ENCODE data around the gene HVCN1.

Gene HVCN1

DNA sequence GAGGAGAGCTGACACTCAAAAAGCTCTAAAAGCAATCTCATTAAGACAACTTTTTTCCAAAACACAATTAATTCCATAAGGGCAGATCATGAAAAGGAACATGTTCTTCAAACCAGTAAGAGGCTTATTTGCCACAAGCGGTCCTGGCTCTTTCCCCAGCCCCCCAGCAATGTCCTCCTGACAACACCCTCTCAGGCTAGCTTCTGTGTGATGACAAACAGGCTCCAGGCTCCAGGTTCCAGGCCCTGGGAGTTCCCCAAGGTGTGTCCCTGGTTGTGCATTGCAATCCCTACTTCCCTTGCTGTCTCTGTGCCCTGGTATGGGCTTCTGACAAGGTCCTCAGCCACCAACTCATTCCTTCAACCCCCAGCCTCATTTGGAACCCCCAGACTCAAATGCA, 8.9 kb downstream of the HVCN1 start:
- no peak for DNase-seq (ENCODE audit: extremely low read depth, low read depth)
- TF ChIP-seq, protein P1, sequence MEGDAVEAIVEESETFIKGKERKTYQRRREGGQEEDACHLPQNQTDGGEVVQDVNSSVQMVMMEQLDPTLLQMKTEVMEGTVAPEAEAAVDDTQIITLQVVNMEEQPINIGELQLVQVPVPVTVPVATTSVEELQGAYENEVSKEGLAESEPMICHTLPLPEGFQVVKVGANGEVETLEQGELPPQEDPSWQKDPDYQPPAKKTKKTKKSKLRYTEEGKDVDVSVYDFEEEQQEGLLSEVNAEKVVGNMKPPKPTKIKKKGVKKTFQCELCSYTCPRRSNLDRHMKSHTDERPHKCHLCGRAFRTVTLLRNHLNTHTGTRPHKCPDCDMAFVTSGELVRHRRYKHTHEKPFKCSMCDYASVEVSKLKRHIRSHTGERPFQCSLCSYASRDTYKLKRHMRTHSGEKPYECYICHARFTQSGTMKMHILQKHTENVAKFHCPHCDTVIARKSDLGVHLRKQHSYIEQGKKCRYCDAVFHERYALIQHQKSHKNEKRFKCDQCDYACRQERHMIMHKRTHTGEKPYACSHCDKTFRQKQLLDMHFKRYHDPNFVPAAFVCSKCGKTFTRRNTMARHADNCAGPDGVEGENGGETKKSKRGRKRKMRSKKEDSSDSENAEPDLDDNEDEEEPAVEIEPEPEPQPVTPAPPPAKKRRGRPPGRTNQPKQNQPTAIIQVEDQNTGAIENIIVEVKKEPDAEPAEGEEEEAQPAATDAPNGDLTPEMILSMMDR (IDR thresholded peaks at IDR 0.05; ENCODE audit: low read depth, low read length, missing control alignments) = no peak
- no peak overlapping the region for H3K4me3 ChIP-seq (replicated peaks; ENCODE audit: low read depth, low read length)

GRCh38 chr12:110679201-110679600, 9.7 kb downstream of the HVCN1 start:
- TF ChIP-seq, protein P1 (IDR thresholded peaks at IDR 0.05; ENCODE audit: low read depth, low read length, missing control alignments) = no peak
- H3K4me3 ChIP-seq (replicated peaks; ENCODE audit: low read depth, low read length) = no peak overlapping the region
- DNase-seq (ENCODE audit: extremely low read depth, low read depth) = no peak

DNA sequence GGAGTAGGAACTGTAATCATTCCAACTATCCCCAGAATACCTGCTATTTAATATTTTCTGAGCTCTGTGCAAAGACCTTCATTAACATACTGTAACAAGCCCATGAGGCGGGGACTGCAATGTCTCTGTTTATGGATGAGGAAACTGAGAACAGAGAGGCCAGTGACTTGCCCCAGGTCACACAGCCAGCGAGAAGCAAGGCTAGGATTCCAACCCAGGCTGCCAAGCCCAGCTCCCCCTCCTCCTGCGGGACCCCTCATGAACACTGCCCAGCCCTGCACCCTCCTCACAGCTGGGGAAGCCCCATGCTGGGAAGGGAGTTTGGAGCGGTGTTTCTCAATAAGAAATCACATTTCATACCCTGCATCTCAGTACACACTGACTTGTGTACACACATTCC, 10.9 kb downstream of the HVCN1 start:
- no peak for DNase-seq (ENCODE audit: extremely low read depth, low read depth)
- TF ChIP-seq, protein P1 (IDR thresholded peaks at IDR 0.05; ENCODE audit: low read depth, low read length, missing control alignments) = no peak
- no peak overlapping the region for H3K4me3 ChIP-seq (replicated peaks; ENCODE audit: low read depth, low read length)

DNA sequence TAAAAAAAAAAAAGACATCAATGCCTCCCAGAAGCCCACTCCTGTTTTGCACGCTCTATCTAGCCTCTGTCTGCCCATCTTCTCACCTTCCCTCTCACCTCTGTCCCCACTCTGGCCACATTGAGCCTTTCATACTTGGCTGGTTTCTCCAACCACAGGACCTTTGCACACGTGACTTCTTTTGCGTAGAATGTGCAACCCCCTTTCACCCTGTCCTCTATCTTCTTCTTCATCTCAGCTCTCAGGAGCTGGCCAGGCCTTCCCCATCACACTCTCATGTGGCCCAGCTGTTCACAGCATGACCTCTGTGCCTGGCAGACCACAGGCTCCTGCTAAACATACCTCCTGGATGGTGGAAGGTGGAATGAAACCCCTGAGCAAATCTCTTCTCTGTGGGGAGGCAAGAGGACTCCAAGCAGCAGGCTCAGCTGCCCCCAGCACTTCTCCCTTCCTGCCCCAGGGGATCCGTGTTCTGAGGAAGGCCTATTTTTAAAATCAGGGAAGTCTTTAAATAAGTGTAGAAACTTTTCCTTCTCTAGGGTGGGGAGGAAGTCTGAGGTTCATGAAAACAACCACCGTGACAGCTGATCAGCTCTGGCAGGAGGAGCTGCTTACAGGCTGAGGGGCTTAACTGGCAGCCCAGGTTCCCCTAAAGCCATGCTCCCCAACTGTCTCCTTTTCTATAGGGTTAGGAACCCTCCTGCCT, 11.6 kb downstream of the HVCN1 start:
- no peak for DNase-seq (ENCODE audit: extremely low read depth, low read depth)
- no peak overlapping the region for H3K4me3 ChIP-seq (replicated peaks; ENCODE audit: low read depth, low read length)
- TF ChIP-seq, protein P1 (IDR thresholded peaks at IDR 0.05; ENCODE audit: low read depth, low read length, missing control alignments) = no peak

- DNase-seq (ENCODE audit: extremely low read depth, low read depth) = no peak
- TF ChIP-seq, protein P1 (IDR thresholded peaks at IDR 0.05; ENCODE audit: low read depth, low read length, missing control alignments) = no peak
- H3K4me3 ChIP-seq (replicated peaks; ENCODE audit: low read depth, low read length) = no peak overlapping the region
Observed at GRCh38 chr12:110676171-110676570, 12.7 kb downstream of the HVCN1 start.

DNA sequence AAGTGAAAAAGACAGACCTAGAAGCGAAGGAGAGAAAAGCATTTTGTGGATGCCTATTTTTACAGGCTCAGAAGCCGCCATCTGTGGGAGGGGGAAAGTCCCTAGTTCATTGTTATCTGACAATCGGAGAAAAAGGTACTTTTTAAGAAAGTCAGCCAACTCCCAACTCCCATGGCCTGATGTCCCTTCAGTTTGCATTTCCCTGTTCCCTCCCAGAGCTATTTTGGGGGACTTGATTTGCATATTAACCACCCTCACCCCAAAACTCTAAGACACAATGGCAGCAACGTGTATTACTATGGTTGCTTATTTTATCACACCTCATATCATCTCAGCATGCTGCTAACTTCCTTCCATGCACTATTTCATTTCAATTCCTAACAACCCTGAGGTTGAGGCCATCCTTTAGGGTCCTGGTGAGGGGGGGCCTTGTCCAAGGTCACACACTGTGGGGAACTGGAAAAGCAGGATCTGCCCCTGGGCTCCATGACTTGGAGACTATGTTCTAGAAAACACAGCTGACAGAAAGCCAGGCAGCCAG, 18.7 kb downstream of the HVCN1 start:
- TF ChIP-seq, protein P1 (IDR thresholded peaks at IDR 0.05; ENCODE audit: low read depth, low read length, missing control alignments) = no peak
- DNase-seq (ENCODE audit: extremely low read depth, low read depth) = no peak
- no peak overlapping the region for H3K4me3 ChIP-seq (replicated peaks; ENCODE audit: low read depth, low read length)

GRCh38 chr12:110669193-110669502, 19.8 kb downstream of the HVCN1 start:
- no peak overlapping the region for H3K4me3 ChIP-seq (replicated peaks; ENCODE audit: low read depth, low read length)
- TF ChIP-seq, protein P1 (IDR thresholded peaks at IDR 0.05; ENCODE audit: low read depth, low read length, missing control alignments) = no peak
- no peak for DNase-seq (ENCODE audit: extremely low read depth, low read depth)

Data from HFF-Myc (cell line).